Ascending aorta (tissue), 2 donors: Measurements from ENCODE around the gene NRIP1. TPM values are rescaled to one million over a fixed set of nuclear protein-coding genes. Genes with fewer than 3 reads are reported as not detected.

ENCODE experiments used
- DNase-seq, 2 donors: peaks; one replicate each; pipeline ENCODE4 v3.0.0-alpha.2; 2019; ENCODE audit warnings: low spot score in 2 of 2
- H3K27ac ChIP-seq, 2 donors: fragments of 200-600 bp; sonication (generic); one replicate each; pipeline ENCODE4 v1.5.1; 2016 to 2017; ENCODE audit warnings: mild to moderate bottlenecking in 1 of 2
- H3K27me3 ChIP-seq: fragments of 200-600 bp; sonication (generic); one replicate; pipeline ENCODE4 v1.5.1; 2017
- H3K36me3 ChIP-seq, 2 donors: fragments of 200-600 bp; sonication (generic); one replicate each; pipeline ENCODE4 v1.5.1; 2016
- H3K4me1 ChIP-seq, 2 donors: fragments of 200-600 bp; sonication (generic); one replicate each; pipeline ENCODE4 v1.5.1; 2016 to 2017; ENCODE audit warnings: mild to moderate bottlenecking in 1 of 2
- H3K4me3 ChIP-seq, 2 donors: fragments of 200-600 bp; sonication (generic); one replicate each; pipeline ENCODE4 v1.5.1; 2016 to 2017; ENCODE audit warnings: mild to moderate bottlenecking in 1 of 2
- H3K9me3 ChIP-seq, 2 donors: fragments of 200-600 bp; sonication (generic); one replicate each; pipeline ENCODE4 v1.5.1; 2016
- CTCF ChIP-seq, 3 experiments: fragments of 200-600 bp in 2 of 3; fragments of 450-650 bp in 1 of 3; sonication (generic) in 2 of 3; IDR thresholded peaks; one replicate each; pipeline ENCODE4 v1.5.1; 2016 to 2019; ENCODE audit warnings: antibody characterized with exemption in 3 of 3, mild to moderate bottlenecking in 1 of 3, moderate library complexity in 1 of 3
- intact Hi-C: fragments of 100-400 bp; cut with DNase I; formaldehyde crosslinking; loops from one replicate; pipeline ENCODE4 v1.15.1; 2023
- total RNA-seq: library from RNA; depleted of rRNA; stranded (reverse); fragments of >200 nt; gene quantifications from one replicate; pipeline ENCODE4 v1.1.0, GENCODE V29; 2016

NRIP1 gene
- total RNA-seq, 1 donor from 2014 or later = 4.8 TPM

DNA sequence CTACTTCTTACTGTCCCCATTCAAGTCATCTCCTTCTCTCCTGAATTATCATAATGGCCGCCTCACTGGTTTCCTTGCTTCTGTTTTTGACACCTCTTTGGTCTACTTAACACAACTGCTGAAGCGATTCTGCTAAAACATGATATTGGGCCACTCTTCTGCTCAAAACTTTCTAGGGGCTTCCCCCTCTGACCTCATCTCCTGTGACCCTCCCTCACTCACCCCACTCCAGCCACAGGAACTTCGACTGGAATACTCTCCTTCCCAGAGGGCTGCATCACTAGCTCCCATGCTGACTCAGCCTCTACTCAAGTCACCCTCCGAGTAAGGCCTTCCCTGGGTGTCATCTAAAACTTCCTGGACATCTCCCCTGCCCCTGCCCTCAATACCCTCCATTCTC is 35.7 kb downstream of the NRIP1 start:
- intact Hi-C loops = no loop called here
- peaks cover 0 to 2% of the 10 kb centered on the region in 2 donors for H3K4me1 ChIP-seq
- DNase-seq = no peak
- H3K36me3 ChIP-seq = no peaks in the 10 kb centered on the region
- no peak for TF ChIP-seq CTCF (IDR thresholded peaks at IDR 0.05)
- no peaks in the 10 kb centered on the region for H3K27me3 ChIP-seq
- H3K4me3 ChIP-seq = no peak overlapping the region
- H3K27ac ChIP-seq = no peak overlapping the region
- H3K9me3 ChIP-seq = no peaks in the 10 kb centered on the region

DNA sequence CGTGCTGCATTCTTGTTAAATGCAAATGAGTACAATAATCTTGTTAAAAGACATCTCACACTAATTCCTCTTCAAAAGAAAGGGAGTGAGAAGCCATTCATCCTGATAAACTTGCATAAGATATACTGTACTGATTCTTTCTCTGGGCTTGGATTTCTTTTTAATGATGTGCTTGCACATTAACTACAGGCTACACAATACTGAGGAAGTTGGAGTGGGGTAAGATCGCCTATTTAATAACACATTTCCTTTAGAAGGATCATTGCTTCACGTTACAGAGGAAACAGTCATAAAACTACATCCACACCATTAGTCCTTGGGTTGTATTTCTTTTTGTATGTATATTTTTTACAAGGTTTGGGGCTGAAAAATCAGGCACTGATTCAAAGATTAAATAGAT is 36.6 kb downstream of the NRIP1 start:
- intact Hi-C loops = no loop called here
- Histone ChIP-seq H3K27me3 (no peaks in the 10 kb centered on the region), H3K4me1 (no peaks in the 10 kb centered on the region), H3K27ac (no peak overlapping the region), H3K4me3 (no peak overlapping the region), H3K9me3 (no peaks in the 10 kb centered on the region), H3K36me3 (no peaks in the 10 kb centered on the region)
- no peak for TF ChIP-seq CTCF (IDR thresholded peaks at IDR 0.05)
- DNase-seq = no peak

GRCh38 chr21:15027056-15027455 is 37.7 kb downstream of the NRIP1 start:
- Histone ChIP-seq H3K4me1 (no peaks in the 10 kb centered on the region), H3K9me3 (no peaks in the 10 kb centered on the region), H3K4me3 (no peak overlapping the region), H3K36me3 (no peaks in the 10 kb centered on the region), H3K27ac (no peak overlapping the region), H3K27me3 (no peaks in the 10 kb centered on the region)
- intact Hi-C loops = no loop called here
- TF ChIP-seq CTCF (IDR thresholded peaks at IDR 0.05) = no peak
- no peak for DNase-seq

GRCh38 chr21:15026370-15026769 is 38.4 kb downstream of the NRIP1 start:
- intact Hi-C loops = no loop called here
- Histone ChIP-seq H3K36me3 (no peaks in the 10 kb centered on the region), H3K4me3 (no peak overlapping the region), H3K9me3 (no peaks in the 10 kb centered on the region), H3K27ac (no peak overlapping the region), H3K27me3 (no peaks in the 10 kb centered on the region), H3K4me1 (no peaks in the 10 kb centered on the region)
- no peak for TF ChIP-seq CTCF (IDR thresholded peaks at IDR 0.05)
- no peak for DNase-seq

- Histone ChIP-seq H3K4me1 (no peaks in the 10 kb centered on the region), H3K36me3 (no peaks in the 10 kb centered on the region), H3K27ac (no peak overlapping the region), H3K9me3 (no peaks in the 10 kb centered on the region), H3K4me3 (no peak overlapping the region), H3K27me3 (no peaks in the 10 kb centered on the region)
- no peak for TF ChIP-seq CTCF (IDR thresholded peaks at IDR 0.05)
- intact Hi-C loops = no loop called here
- no peak for DNase-seq
These were observed 41.0 kb downstream of the NRIP1 start for GRCh38 chr21:15023776-15024175.

GRCh38 chr21:15022608-15023261 is 42.1 kb downstream of the NRIP1 start:
- no peak for DNase-seq
- Histone ChIP-seq H3K27me3 (no peaks in the 10 kb centered on the region), H3K9me3 (no peaks in the 10 kb centered on the region), H3K36me3 (no peaks in the 10 kb centered on the region), H3K4me3 (no peak overlapping the region), H3K27ac (no peak overlapping the region), H3K4me1 (no peaks in the 10 kb centered on the region)
- intact Hi-C loops = no loop called here
- TF ChIP-seq CTCF (IDR thresholded peaks at IDR 0.05) = no peak
